Fibroblast of lung (primary cell): ENCODE results near the gene NRGN. TPM values are rescaled to one million over a fixed set of nuclear protein-coding genes. Genes with fewer than 3 reads are reported as not detected.

ENCODE experiments used
- DNase-seq, 2 donors: peaks; one replicate each; pipeline versions ENCODE4 v3.0.0 to v3.0.0-alpha.2; 2010; ENCODE audit warnings: low read depth in 2 of 2
- H2AFZ ChIP-seq: 2 replicates; pipeline ENCODE4 v1.5.1; 2012; ENCODE audit warnings: low read length, control low read depth, inconsistent platforms
- H3K27ac ChIP-seq: 2 replicates; pipeline ENCODE4 v1.5.1; 2011; ENCODE audit warnings: low read length, control low read depth; ENCODE audit not compliant: insufficient read depth
- H3K27me3 ChIP-seq: 2 replicates; pipeline ENCODE4 v1.5.1; 2011; ENCODE audit warnings: mild to moderate bottlenecking, low read length; ENCODE audit not compliant: control insufficient read depth, insufficient read depth
- H3K36me3 ChIP-seq: 2 replicates; pipeline ENCODE4 v1.5.1; 2011; ENCODE audit warnings: low read length; ENCODE audit not compliant: control insufficient read depth, insufficient read depth
- H3K4me1 ChIP-seq: 2 replicates; pipeline ENCODE4 v1.5.1; 2011; ENCODE audit warnings: low read length; ENCODE audit not compliant: control insufficient read depth, insufficient read depth; ENCODE audit errors: extremely low read depth
- H3K4me2 ChIP-seq: 2 replicates; pipeline ENCODE4 v1.5.1; 2011; ENCODE audit warnings: low read length, control low read depth; ENCODE audit not compliant: insufficient read depth; ENCODE audit errors: extremely low read depth
- H3K4me3 ChIP-seq, 4 experiments: fragments of 200-600 bp in 1 of 4; sonication (generic) in 1 of 4; replicated peaks in 1 of 4; 2 replicates each; pipeline ENCODE4 v1.5.1; 2011 to 2016; ENCODE audit warnings: low read length in 4 of 4, low read depth in 3 of 4, mild to moderate bottlenecking in 3 of 4, control low read depth in 2 of 4, inconsistent platforms in 1 of 4, mixed read lengths in 1 of 4; ENCODE audit not compliant: insufficient read depth in 1 of 4; ENCODE audit errors: control extremely low read depth in 1 of 4
- H3K79me2 ChIP-seq: 2 replicates; pipeline ENCODE4 v1.5.1; 2012; ENCODE audit warnings: mild to moderate bottlenecking, low read length, inconsistent platforms; ENCODE audit not compliant: control insufficient read depth, insufficient read depth
- H3K9ac ChIP-seq: 2 replicates; pipeline ENCODE4 v1.5.1; 2011; ENCODE audit warnings: mild to moderate bottlenecking, low read length, control low read depth; ENCODE audit not compliant: insufficient read depth
- H3K9me3 ChIP-seq: 2 replicates; pipeline ENCODE4 v1.5.1; 2012; ENCODE audit warnings: low read depth, low read length; ENCODE audit not compliant: control insufficient read depth, insufficient read depth
- H4K20me1 ChIP-seq: 2 replicates; pipeline ENCODE4 v1.5.1; 2011; ENCODE audit warnings: low read length; ENCODE audit not compliant: control insufficient read depth, insufficient read depth; ENCODE audit errors: extremely low read depth
- EZH2 ChIP-seq: IDR thresholded peaks from 2 replicates; pipeline ENCODE4 v1.5.1; 2012; ENCODE audit warnings: low read length, control low read depth, mild to moderate bottlenecking; ENCODE audit errors: missing control alignments
- polyA plus RNA-seq, 2 donors: library from polyadenylated mRNA; depleted of rRNA in 1 of 2; stranded (reverse) in 1 of 2; unstranded in 1 of 2; fragments of >200 nt; gene quantifications; 2 replicates each; pipeline ENCODE4 v1.2.1, GENCODE V29; 2011 to 2012; ENCODE audit warnings: missing spikeins in 1 of 2
- total RNA-seq: library from RNA; depleted of rRNA; stranded (reverse); fragments of >200 nt; gene quantifications from 2 replicates; pipeline ENCODE4 v1.2.1, GENCODE V29; 2014
- TF ChIP-seq, protein P1 (sequence below), 2 donors: IDR thresholded peaks in 1 of 2; conservative IDR thresholded peaks in 1 of 2; 1 replicate in 1 of 2; 2 replicates in 1 of 2; pipeline ENCODE4 v1.5.1; 2011 to 2012; ENCODE audit warnings: low read length in 2 of 2, control low read depth in 1 of 2, inconsistent platforms in 1 of 2, low read depth in 1 of 2, mild to moderate bottlenecking in 1 of 2

Gene NRGN
- total and polyA plus RNA-seq, 2 donors (not counting 1 experiment from before 2014, with no cell fraction given), result 0.17 to 4.9 TPM

DNA sequence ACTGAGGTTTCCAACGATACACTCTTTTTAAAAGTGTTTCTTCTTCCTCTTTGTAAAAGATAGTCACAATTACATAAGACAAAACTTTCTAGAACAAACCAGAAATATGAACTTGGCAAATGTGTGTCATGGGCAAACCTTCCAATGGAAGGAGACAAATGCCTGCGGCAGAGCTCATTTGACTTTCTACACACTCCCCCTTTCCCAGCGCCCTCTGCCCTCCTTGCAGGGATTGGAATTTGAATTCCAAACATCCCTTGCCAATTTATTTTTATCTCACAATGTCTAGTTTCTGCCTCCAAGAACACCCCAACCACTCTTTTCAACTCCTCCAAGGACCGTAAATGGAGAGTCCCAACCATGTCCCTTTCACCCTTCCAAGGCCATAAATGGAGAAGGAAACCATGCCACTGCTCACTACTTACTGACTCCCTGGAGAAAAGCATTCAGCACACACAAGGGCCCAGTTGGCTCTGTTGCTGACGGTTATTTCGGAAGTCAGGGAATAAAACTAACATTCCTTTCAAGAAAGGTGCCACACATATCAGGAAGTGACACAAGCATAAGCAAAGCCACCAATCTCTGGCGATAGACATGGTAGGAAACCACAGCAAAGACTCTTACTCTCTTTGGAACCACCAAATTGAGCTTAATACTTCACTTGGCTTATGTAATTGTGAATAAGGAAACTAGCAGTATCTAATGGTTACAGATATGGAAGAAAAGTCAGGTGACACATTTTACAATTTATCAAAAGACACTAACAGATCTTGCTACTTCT, 37.3 kb downstream of the NRGN start:
- no peak overlapping the region for H3K4me2 ChIP-seq
- H3K9ac ChIP-seq, result no peak overlapping the region
- no peak overlapping the region for H3K27ac ChIP-seq
- no peaks in the 10 kb centered on the region for H3K9me3 ChIP-seq
- H3K27me3 ChIP-seq, result no peaks in the 10 kb centered on the region
- no peaks in the 10 kb centered on the region for H3K36me3 ChIP-seq
- H3K4me1 ChIP-seq, result no peaks in the 10 kb centered on the region
- no peaks in the 10 kb centered on the region for H4K20me1 ChIP-seq
- no peak for DNase-seq
- no peak overlapping the region for H2AFZ ChIP-seq
- TF ChIP-seq, protein P1, sequence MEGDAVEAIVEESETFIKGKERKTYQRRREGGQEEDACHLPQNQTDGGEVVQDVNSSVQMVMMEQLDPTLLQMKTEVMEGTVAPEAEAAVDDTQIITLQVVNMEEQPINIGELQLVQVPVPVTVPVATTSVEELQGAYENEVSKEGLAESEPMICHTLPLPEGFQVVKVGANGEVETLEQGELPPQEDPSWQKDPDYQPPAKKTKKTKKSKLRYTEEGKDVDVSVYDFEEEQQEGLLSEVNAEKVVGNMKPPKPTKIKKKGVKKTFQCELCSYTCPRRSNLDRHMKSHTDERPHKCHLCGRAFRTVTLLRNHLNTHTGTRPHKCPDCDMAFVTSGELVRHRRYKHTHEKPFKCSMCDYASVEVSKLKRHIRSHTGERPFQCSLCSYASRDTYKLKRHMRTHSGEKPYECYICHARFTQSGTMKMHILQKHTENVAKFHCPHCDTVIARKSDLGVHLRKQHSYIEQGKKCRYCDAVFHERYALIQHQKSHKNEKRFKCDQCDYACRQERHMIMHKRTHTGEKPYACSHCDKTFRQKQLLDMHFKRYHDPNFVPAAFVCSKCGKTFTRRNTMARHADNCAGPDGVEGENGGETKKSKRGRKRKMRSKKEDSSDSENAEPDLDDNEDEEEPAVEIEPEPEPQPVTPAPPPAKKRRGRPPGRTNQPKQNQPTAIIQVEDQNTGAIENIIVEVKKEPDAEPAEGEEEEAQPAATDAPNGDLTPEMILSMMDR (conservative IDR thresholded peaks at IDR 0.05 in 1 of 2, IDR thresholded peaks at IDR 0.05 in 1 of 2; ENCODE audit: low read depth in 1 of 2, low read length in 2 of 2), result no peak
- TF ChIP-seq EZH2, result no peak
- no peaks in the 10 kb centered on the region for H3K79me2 ChIP-seq
- H3K4me3 ChIP-seq, result no peak overlapping the region

DNA sequence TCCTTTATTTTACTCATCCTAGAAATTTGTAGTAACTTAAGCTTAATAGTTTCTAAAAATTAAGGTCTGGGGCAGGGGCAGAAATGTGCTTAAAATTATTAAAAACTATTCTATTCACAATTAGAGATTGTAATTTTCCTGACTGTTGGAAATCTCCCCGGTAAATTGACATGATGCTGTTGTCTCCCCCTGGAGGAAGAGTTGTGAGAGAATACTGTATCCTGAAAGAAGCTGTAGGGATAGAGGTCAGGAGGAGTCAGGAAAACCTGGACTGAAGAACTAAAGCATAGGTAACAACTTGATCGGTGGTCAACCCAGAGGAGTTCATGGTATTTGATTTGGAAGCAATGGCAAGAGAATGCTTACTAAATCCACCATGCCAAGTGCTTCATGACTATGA, 38.5 kb downstream of the NRGN start:
- H3K27ac ChIP-seq, result no peak overlapping the region
- TF ChIP-seq, protein P1 (conservative IDR thresholded peaks at IDR 0.05 in 1 of 2, IDR thresholded peaks at IDR 0.05 in 1 of 2; ENCODE audit: low read depth in 1 of 2, low read length in 2 of 2), result peak in 1 of 2 donors; percentile 21
- TF ChIP-seq EZH2, result no peak
- no peak overlapping the region for H3K9ac ChIP-seq
- DNase-seq, result no peak
- no peak overlapping the region for H3K4me2 ChIP-seq
- no peak overlapping the region for H3K4me3 ChIP-seq
- H3K9me3 ChIP-seq, result no peaks in the 10 kb centered on the region
- no peak overlapping the region for H2AFZ ChIP-seq
- no peaks in the 10 kb centered on the region for H3K27me3 ChIP-seq
- no peaks in the 10 kb centered on the region for H4K20me1 ChIP-seq
- no peaks in the 10 kb centered on the region for H3K79me2 ChIP-seq
- no peaks in the 10 kb centered on the region for H3K36me3 ChIP-seq
- no peaks in the 10 kb centered on the region for H3K4me1 ChIP-seq

DNA sequence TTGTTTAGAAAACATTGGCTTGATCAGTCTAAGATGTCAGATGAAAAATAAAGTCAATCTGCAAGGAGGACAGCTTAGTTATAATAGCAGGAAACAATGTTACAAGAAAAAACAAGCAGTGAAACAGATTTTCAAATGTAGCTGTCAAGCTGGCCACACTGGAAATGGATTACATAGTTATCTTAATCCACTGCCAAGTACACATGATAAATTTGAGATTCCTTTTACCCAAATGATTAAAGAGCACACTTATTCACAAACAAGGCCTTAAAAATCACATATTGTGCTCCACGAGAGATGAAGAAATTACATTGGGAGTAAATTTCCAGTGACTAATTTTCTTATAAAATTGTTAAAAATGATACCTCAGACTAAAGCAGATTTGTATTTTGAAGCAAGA, 39.8 kb downstream of the NRGN start:
- Histone ChIP-seq H2AFZ (no peak overlapping the region), H3K36me3 (no peaks in the 10 kb centered on the region), H3K9me3 (no peaks in the 10 kb centered on the region), H3K4me3 (no peak overlapping the region), H3K4me1 (no peaks in the 10 kb centered on the region), H3K4me2 (no peak overlapping the region), H3K9ac (no peak overlapping the region), H3K79me2 (no peaks in the 10 kb centered on the region), H4K20me1 (no peaks in the 10 kb centered on the region), H3K27ac (no peak overlapping the region), H3K27me3 (no peaks in the 10 kb centered on the region)
- DNase-seq, result peak in 1 of 2 donors; percentile 11
- TF ChIP-seq EZH2, result no peak
- TF ChIP-seq, protein P1 (conservative IDR thresholded peaks at IDR 0.05 in 1 of 2, IDR thresholded peaks at IDR 0.05 in 1 of 2; ENCODE audit: low read depth in 1 of 2, low read length in 2 of 2), result no peak
